Right cardiac atrium (tissue), 5 donors: ENCODE measurements around the gene THSD4. TPM values are rescaled to one million over a fixed set of nuclear protein-coding genes. Genes with fewer than 3 reads are reported as not detected.
A peak's percentile ranks its signal among the peaks of the same experiment; 100 is the strongest.

ENCODE experiments used
- ATAC-seq, 2 donors: fragments of 200-7000 bp; cut with Tn5 transposase; one replicate each; pipeline versions ENCODE4 v1.8.0 to v1.9.1; 2020; ENCODE audit warnings: moderate library complexity in 2 of 2, mild to moderate bottlenecking in 1 of 2
- DNase-seq, 3 donors: peaks; one replicate each; pipeline ENCODE4 v3.0.0-alpha.2; 2020
- H3K27ac ChIP-seq: one replicate; pipeline ENCODE4 v1.5.1; 2013; ENCODE audit warnings: mild to moderate bottlenecking, low read length, control low read depth, moderate library complexity
- H3K27me3 ChIP-seq: one replicate; pipeline ENCODE4 v1.6.1; 2013; ENCODE audit not compliant: control insufficient read depth, insufficient read depth
- H3K4me1 ChIP-seq: one replicate; pipeline ENCODE4 v1.6.1; 2013; ENCODE audit warnings: low read length; ENCODE audit not compliant: control insufficient read depth, insufficient read depth
- H3K4me3 ChIP-seq: one replicate; pipeline ENCODE4 v1.5.1; 2013; ENCODE audit warnings: low read length, control low read depth
- H3K9me3 ChIP-seq: one replicate; pipeline ENCODE4 v1.6.1; 2013; ENCODE audit warnings: low read length; ENCODE audit not compliant: control insufficient read depth
- WGBS: extraction: QIAGEN DNeasy Blood & Tissue Kit; methylation state at CpG from one replicate; pipeline ENCODE4 v1.1.7; 2013; 5-methylcytosine and 5-hydroxymethylcytosine counted together
- intact Hi-C, 4 donors: fragments of 100-400 bp; cut with DNase I; formaldehyde crosslinking; loops; one replicate each; pipeline versions ENCODE4 v1.11.0 to v1.14.0; 2022 to 2023
- polyA plus RNA-seq: library from polyadenylated mRNA; stranded (reverse); fragments of 200-250 nt; gene quantifications from one replicate; pipeline ENCODE4 v1.2.3, GENCODE V29; 2013
- total RNA-seq, 4 donors: library from RNA; stranded (reverse); fragmentation: NEBNext Ultra II Directional; extraction: Animal tissue kit (Norgen Biotek cat#: 25700); gene quantifications; one replicate each; pipeline ENCODE4 v1.2.1, GENCODE V29; 2021
- donor health status: healthy with polysubstance abuse.
- donor health status: DM: no; HTN: yes; CAD: no.
- donor health status: DM: no; HTN: no; CAD: no.
- donor health status: DM: no; HTN: yes; CAD: no; lungs with severe emphysema.
- donor health status: DM: yes; HTN: yes; CAD: no.

Gene THSD4
- total and polyA plus RNA-seq, 5 donors = 40.5 to 93.8 (median 67.3) TPM

DNA sequence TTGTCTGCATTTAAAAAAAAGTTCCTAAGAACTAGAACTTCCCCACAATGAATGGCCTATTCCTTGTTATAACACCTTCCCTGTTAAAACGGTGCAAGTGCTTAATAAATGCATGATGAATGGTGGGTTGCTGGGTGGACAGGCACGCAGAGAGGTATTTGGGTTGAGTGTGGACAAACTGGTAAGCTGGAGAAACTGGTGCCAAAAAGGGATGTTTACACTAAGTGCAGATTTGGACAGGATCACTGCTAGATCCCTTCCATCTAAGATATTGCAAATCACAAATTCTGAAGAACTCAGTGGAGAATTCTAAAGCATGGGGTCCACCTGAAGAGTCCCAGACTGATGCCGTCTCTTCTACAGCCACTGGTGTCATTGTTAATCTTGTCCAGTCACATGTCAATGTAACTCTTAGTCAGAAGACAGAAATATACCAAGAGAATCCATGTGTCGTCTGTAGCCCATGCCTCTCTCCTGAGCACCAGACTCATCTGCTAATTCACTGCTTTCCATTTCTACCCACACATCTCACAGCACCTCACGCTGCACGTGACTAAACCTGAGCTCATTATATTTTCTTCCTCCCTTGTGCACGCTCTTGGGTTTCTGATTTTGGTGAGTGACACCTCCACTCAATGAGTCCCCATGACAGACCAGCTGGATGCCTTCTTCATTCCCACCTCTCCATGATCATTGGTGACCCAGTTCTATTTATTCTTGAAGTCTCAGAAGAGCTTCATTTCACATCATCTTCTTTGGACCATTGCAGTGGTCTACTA, 328.9 kb downstream of the THSD4 start:
- ATAC-seq = no peak
- intact Hi-C loops = loop anchor here (5.0 to 10.0 kb wide), 6 partner anchors 57 to 429 kb away; partner anchors contain the start of gene THSD4 (in 1 of the 4)
- no peak overlapping the region for H3K27ac ChIP-seq

DNA sequence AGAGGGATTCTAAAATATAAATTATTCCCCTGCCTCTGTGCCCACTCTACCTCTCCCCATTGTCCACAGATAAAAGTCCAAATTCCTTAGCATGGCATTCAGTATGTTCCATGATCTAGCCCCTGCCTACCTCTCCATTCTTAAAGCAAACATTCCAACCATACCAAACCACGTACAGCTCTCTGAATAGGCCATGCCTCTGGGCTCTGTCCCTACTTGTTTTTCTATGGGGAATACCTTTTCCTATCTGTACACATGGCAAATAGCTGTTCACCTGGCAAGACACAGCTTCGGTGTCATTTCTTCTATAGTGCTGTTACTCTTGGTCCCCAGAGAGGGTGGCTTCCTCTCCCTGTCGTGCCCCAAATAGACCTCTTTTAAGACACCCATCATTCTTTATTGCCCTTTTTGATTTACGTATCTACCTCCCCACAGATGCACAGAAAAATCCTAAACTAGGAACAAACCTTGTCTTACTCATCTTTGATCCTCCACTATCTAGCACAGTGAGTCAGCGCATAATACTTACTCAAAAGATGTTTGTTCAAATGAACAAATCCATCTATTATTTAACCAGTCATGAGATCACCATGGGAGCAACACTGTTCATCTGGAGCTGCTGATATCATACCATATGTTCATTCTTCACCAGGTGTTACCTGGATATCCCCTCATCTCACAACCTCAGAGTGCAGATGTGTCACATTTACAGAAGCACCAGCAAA, 329.8 kb downstream of the THSD4 start:
- Histone ChIP-seq H3K9me3 (no peaks in the 10 kb centered on the region), H3K4me1 (no peaks in the 10 kb centered on the region), H3K27me3 (no peaks in the 10 kb centered on the region), H3K4me3 (no peak overlapping the region), H3K27ac (no peak overlapping the region)
- 89% methylated on average over 5 of the region's 5 CpGs for WGBS
- no peak for DNase-seq
- no peak for ATAC-seq
- intact Hi-C loops = loop anchor here (5.0 to 10.0 kb wide), 7 partner anchors 58 to 430 kb away; partner anchors contain the start of gene THSD4 (in 1 of the 4)

More for the DNA sequence above, 328.9 kb downstream of the THSD4 start:
- H3K9me3 ChIP-seq = no peaks in the 10 kb centered on the region
- no peak for DNase-seq
- 74% methylated on average over 7 of the region's 7 CpGs for WGBS
- H3K4me1 ChIP-seq = no peaks in the 10 kb centered on the region
- no peak overlapping the region for H3K4me3 ChIP-seq
- no peaks in the 10 kb centered on the region for H3K27me3 ChIP-seq

DNA sequence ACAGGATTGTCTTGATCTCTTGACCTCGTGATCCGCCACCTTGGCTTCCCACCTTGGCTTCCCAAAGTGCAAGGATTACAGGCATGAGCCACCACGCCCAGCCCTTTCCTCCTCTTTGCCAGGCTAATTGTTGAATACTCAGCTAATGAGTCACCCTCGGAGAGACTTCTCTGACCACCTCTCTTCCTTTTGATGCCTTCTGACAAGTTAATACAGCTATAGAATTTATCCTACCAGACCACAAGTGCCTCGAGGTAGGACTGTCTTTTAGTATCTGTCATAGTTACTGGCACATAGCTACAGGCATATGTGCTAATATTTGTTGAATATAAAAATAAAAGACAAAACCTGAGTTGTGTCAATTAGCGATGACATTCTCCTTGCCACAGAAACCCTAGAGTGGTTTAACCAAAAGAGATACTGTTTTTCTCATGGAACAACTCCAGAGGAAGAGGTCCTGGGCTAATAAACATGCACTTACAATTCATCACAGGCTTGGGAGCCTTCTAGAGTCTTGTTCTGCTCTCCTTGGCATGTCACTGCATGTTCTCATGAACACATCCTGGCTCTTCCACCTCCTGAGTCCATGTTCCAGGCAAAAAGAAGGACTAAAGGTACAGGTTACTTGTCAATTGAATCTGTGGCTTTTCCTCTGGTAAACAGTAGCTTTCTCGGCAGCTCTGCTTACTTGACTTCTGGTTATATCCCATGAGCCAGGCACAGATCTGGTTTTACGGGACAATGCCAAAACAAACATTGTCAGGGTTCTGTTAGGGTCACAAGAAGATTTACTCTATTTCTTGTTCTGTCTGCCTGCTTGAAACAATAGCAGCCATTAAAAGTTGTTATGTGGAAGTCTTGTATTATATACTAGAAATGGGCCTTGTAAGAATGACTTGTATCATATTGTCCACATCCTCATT, 332.3 kb downstream of the THSD4 start:
- no peaks in the 10 kb centered on the region for H3K27me3 ChIP-seq
- no peak overlapping the region for H3K27ac ChIP-seq
- ATAC-seq = no peak
- H3K4me1 ChIP-seq = no peaks in the 10 kb centered on the region
- WGBS = 72% methylated on average over 8 of the region's 8 CpGs
- no peak overlapping the region for H3K4me3 ChIP-seq
- no peaks in the 10 kb centered on the region for H3K9me3 ChIP-seq
- intact Hi-C loops = loop anchor here (5.0 to 10.0 kb wide), 5 partner anchors 207 to 433 kb away; partner anchors contain the start of gene THSD4 (in 1 of the 4)
- no peak for DNase-seq

DNA sequence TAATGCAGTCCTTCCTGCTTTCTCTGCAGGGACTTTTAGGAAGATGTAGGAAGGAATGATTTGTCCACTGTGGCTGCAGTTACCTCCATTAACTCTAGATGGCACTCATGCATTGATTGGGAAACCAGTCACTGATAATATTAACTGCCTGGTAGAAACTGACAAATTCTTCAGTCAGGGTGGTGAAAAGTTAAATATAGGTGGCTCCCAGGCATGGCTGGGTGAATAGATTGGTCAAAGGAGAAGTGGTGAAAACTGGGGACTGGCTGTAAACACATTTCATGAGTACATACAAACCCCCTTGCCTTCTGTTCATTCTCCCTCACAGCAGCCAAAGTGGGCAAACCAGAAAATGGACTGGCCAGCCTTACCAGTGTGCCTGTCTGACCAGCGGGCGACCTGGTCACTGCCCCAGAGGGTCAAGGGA, 333.4 kb downstream of the THSD4 start:
- ATAC-seq = peak; percentile 67 to 70
- Histone ChIP-seq H3K27me3 (no peaks in the 10 kb centered on the region), H3K9me3 (no peaks in the 10 kb centered on the region), H3K4me3 (no peak overlapping the region), H3K27ac (peak overlapping the region; percentile 88), H3K4me1 (no peaks in the 10 kb centered on the region)
- WGBS = 79% methylated on average over 2 of the region's 2 CpGs
- intact Hi-C loops = loop anchor here (5.0 to 10.0 kb wide), 5 partner anchors 206 to 434 kb away; partner anchors contain the start of gene THSD4 (in 1 of the 4)
- DNase-seq = no peak

DNA sequence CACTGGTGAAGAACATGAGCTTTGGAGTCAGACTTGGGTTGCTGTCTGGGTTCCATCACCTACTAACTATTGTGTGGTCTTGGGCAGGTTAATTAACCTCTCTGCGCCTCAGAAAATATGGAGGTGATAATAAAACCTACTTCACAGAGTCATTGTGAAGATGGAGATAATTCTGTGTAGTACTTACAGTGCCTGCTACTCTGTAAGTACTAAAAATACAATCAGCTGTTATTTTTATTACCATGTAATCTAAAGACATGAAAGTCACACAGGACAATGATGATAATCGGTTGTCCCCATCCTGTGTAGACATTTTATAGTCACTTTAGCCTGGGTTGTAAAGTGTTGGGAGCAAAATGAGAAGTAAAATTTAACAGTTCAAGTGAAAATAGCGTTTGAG, 334.1 kb downstream of the THSD4 start:
- no peaks in the 10 kb centered on the region for H3K9me3 ChIP-seq
- no peak overlapping the region for H3K4me3 ChIP-seq
- H3K27me3 ChIP-seq = no peaks in the 10 kb centered on the region
- no peaks in the 10 kb centered on the region for H3K4me1 ChIP-seq
- intact Hi-C loops = loop anchor here (5.0 to 10.0 kb wide), 5 partner anchors 205 to 435 kb away; partner anchors contain the start of gene THSD4 (in 1 of the 4)
- peak; percentile 13 to 29 for ATAC-seq
- WGBS = 60% methylated on average over 3 of the region's 3 CpGs
- no peak overlapping the region for H3K27ac ChIP-seq
- no peak for DNase-seq

DNA sequence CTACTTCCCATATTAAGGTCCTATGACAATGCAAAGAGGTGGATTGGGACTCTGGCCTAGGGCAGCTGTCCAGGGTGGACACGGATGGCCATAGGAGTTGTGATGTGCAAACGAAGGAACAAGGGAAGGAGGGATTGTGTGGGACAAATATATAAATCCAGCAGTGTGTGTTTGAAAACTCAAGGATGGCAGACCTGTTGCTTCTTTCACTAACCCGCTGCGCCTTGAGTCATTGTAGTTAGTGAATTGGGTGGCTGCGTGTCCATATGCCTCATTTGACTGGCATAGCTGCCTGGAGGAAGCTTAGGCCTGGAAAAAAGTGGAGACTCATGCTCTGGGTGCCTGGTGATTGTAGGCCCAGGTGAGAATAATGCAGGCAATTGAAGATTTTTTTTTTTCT, 334.7 kb downstream of the THSD4 start:
- H3K4me3 ChIP-seq = no peak overlapping the region
- H3K27ac ChIP-seq = no peak overlapping the region
- H3K9me3 ChIP-seq = no peaks in the 10 kb centered on the region
- DNase-seq (no peak), ATAC-seq (no peak)
- no peaks in the 10 kb centered on the region for H3K27me3 ChIP-seq
- WGBS = 61% methylated on average over 5 of the region's 5 CpGs
- H3K4me1 ChIP-seq = no peaks in the 10 kb centered on the region
- intact Hi-C loops = loop anchor here (5.0 to 10.0 kb wide), 5 partner anchors 205 to 435 kb away; partner anchors contain the start of gene THSD4 (in 1 of the 4)

DNA sequence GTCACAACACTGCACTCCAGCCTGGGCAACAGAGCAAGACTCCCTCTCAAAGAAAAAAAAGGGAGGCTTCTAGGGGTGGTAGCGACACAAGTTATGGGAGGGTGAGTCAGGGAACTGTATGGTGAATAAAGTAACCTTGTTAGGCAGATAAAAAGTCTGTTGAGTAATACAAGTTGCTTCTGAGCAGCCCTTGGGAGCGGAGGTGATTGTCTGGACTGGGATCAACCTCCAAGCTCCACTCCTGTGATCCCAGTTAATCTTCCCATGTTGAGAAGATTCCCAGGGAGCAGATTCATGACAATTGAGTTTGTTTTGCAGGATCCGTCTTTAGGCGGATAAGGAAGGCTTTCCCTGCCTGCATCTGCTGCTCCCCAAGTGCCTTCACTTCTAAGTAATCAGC, 335.9 kb downstream of the THSD4 start:
- 87% methylated on average over 4 of the region's 4 CpGs for WGBS

DNA sequence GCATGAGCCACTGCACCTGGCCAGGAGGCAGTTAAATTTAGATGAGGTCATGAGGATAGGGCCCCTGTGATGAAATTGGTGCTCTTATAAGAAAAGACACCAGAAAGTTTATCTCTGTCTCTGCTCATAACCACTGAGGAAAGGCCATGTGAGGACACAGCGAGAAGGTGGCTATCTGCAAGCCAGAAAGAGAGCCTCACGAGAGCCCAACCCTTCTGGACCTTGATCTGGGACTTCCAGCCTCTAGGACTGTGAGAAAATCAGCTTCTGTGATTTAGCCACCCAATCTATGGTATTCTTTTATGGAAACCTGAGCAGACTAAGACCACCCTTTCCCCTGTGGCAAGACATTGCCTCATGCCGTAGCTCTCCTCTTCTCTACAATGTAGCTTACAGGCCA, 337.6 kb downstream of the THSD4 start:
- H3K4me3 ChIP-seq = no peak overlapping the region
- peaks cover 5% of the 10 kb centered on the region for H3K4me1 ChIP-seq
- DNase-seq (no peak), ATAC-seq (no peak)
- intact Hi-C loops = loop anchor here in 3 of 4 donors (5.0 to 10.0 kb wide), 3 partner anchors 202 to 352 kb away; no protein-coding TSS in a partner anchor
- H3K27ac ChIP-seq = no peak overlapping the region
- no peaks in the 10 kb centered on the region for H3K9me3 ChIP-seq
- WGBS = 78% methylated on average over 3 of the region's 3 CpGs
- no peaks in the 10 kb centered on the region for H3K27me3 ChIP-seq

More for the DNA sequence above, 335.9 kb downstream of the THSD4 start:
- Histone ChIP-seq H3K27ac (no peak overlapping the region), H3K4me1 (no peaks in the 10 kb centered on the region), H3K9me3 (no peaks in the 10 kb centered on the region), H3K4me3 (no peak overlapping the region), H3K27me3 (no peaks in the 10 kb centered on the region)
- DNase-seq = no peak
- ATAC-seq = no peak
- intact Hi-C loops = loop anchor here in 3 of 4 donors (5.0 to 10.0 kb wide), 3 partner anchors 204 to 354 kb away; no protein-coding TSS in a partner anchor

DNA sequence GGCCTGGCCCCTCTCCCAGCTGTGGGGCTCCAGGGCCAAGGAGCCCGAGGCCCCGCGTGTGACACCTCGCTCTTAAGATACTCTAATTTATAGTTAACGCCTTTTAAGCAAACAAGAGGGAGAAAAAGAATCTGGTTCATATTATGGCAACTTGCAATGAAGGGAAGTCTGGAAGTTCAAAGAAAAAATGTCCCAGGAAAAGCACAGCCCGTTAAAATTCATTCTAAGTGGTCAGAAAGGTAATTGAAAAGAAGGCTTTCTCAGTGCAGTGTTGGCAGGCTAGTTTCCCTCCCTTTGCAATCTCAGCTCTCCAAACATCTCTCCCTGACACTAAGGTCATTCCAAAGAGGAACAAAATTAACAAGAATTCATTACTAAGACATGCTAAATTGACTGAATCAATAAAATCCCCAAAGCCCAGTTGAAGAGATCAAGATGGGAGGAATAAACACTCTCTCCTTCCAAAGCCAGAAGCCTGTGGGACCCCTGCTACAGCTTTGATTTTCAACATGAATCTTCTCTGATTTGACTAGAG, 339.3 kb downstream of the THSD4 start:
- Histone ChIP-seq H3K4me1 (peaks cover 5% of the 10 kb centered on the region), H3K27ac (no peak overlapping the region), H3K27me3 (no peaks in the 10 kb centered on the region), H3K9me3 (no peaks in the 10 kb centered on the region), H3K4me3 (no peak overlapping the region)
- WGBS = 65% methylated on average over 6 of the region's 6 CpGs
- ATAC-seq (no peak), DNase-seq (no peak)
- intact Hi-C loops = loop anchor here in 3 of 4 donors (5.0 to 10.0 kb wide), 3 partner anchors 200 to 350 kb away; no protein-coding TSS in a partner anchor

DNA sequence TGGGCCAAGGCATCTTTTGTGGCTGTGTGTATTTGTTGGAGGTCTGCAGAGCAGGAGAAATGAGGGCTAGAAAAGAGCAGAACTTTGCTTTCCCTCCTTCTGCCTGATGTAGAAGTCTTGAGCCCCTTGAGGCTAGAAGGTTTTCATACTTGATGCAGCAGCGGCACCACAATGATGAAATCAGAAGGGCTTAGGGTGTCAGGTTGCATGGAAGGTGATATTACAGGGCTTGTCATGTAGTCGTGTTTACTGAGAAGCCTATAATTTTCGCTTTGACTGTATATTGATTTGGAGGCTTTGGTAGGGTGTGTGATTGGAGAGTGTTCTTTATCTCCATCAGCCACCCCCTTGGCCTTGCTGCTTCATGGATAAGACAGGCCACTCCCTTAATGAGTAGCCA, 339.8 kb downstream of the THSD4 start:
- 83% methylated on average over 3 of the region's 3 CpGs for WGBS
- H3K9me3 ChIP-seq = no peaks in the 10 kb centered on the region
- H3K4me1 ChIP-seq = peaks cover 5% of the 10 kb centered on the region
- H3K27me3 ChIP-seq = no peaks in the 10 kb centered on the region
- no peak for DNase-seq
- no peak overlapping the region for H3K27ac ChIP-seq
- no peak for ATAC-seq
- H3K4me3 ChIP-seq = no peak overlapping the region
- intact Hi-C loops = loop anchor here in 2 of 4 donors (10.0 kb wide), 2 partner anchors 200 to 350 kb away; no protein-coding TSS in a partner anchor
